IPS DF 19.7 (cell line): ENCODE measurements around the gene PLPPR3.
"Not testable (repeated sequence)": the region's sequence is repeated elsewhere in the genome, so short reads cannot be mapped to it uniquely, and the experiment has no call there.

ENCODE experiments used
- DNase-seq: peaks from one replicate; pipeline ENCODE4 v3.0.0-alpha.2; 2013; ENCODE audit warnings: low read depth, low spot score

Gene PLPPR3

DNA sequence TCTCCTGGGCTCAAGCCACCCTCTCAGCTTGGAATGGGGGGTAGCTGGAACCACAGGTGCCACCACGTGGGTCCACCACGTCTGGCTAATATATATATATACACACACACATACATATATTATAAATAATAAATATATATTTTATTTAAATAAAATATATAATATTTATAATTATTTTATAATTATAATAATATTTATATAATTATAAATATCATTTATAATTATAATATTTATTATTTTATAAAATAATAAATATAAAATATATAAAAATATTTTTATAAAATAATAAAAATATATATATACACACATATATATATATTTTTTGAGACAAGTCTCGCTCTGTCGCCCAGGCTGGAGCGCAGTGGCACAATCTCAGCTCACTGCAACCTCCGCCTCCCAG, 32.8 kb upstream of the PLPPR3 start:
- DNase-seq = no peak

DNA sequence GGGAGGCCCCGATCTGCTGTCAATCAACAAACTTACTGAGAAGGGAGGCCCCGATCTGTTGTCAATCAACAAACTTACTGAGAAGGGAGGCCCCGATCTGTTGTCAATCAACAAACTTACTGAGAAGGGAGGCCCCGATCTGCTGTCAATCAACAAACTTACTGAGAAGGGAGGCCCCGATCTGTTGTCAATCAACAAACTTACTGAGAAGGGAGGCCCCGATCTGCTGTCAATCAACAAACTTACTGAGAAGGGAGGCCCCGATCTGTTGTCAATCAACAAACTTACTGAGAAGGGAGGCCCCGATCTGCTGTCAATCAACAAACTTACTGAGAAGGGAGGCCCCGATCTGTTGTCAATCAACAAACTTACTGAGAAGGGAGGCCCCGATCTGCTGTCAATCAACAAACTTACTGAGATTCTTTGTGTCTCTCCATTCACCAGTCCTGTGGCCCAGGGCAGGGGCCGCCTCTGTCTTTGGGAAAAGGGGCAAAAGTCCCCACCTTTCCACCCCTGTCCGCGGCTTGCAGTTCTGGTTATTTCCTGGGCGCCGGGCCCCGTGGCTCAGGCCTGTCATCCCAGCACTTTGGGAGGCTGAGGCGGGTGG, 32.0 kb upstream of the PLPPR3 start:
- not testable (repeated sequence) for DNase-seq

DNA sequence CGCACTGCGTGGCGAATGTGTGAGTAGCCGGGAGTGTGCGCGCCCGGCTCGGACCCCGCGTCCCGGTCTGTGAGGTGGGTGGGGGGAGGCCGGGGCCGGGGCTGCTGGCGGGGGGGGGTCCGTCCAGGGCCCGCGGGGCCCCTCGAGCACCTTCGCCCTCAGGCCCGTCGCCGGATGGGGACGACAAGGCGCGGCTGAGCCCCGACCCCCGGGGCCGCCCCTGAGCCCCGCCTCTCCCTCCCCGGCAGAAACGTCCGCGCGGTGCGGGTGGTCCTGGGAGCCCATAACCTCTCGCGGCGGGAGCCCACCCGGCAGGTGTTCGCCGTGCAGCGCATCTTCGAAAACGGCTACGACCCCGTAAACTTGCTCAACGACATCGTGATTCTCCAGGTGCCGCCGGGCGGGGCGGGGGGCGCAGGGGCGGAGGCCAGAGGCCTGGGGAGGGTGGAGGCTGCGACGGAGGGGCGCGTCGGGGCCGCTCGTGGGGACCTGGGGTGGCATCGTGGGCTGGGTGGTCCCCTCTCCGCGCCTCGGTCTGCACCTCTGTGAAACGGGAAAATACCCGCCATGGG, 31.3 kb upstream of the PLPPR3 start:
- no peak for DNase-seq

DNA sequence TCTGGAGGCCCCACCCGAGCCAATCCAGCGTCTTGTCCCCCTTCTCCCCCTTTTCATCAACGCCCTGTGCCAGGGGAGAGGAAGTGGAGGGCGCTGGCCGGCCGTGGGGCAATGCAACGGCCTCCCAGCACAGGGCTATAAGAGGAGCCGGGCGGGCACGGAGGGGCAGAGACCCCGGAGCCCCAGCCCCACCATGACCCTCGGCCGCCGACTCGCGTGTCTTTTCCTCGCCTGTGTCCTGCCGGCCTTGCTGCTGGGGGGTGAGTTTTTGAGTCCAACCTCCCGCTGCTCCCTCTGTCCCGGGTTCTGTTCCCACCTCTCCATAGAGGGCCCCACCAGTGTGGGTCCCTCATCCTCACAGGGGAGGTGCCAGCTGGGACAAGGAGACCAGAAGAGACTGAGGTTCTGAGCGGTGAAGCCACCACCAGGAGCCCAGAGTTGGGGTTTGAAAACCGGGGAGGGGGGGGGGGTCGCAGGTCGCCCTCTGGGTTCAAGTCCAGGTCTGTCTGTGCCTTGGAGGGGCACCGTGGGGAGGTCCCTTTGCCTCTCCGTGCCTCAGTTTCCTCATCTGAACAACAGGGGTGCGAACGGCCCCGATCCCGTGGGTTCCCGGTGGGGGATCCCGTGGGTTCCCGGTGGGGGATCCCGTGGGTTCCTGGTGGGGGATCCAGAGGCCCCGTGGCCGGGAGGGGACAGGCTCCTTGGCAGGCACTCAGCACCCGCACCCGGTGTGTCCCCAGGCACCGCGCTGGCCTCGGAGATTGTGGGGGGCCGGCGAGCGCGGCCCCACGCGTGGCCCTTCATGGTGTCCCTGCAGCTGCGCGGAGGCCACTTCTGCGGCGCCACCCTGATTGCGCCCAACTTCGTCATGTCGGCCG, 30.6 kb upstream of the PLPPR3 start, which contains the start of gene ELANE:
Gene ELANE (plus strand): TSS at position 168 of the 878 bp plus-strand sequence. CDS start 26 bp downstream, at position 194.
- DNase-seq = no peak

DNA sequence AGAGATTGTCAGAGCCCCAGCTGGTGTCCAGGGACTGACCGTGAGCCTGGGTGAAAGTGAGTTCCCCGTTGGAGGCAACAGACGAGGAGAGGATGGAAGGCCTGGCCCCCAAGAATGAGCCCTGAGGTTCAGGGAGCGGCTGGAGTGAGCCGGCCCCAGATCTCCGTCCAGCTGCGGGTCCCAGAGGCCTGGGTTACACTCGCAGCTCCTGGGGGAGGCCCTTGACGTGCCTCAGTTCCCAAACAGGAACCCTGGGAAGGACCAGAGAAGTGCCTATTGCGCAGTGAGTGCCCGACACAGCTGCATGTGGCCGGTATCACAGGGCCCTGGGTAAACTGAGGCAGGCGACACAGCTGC, 29.2 kb upstream of the PLPPR3 start:
- no peak for DNase-seq

DNA sequence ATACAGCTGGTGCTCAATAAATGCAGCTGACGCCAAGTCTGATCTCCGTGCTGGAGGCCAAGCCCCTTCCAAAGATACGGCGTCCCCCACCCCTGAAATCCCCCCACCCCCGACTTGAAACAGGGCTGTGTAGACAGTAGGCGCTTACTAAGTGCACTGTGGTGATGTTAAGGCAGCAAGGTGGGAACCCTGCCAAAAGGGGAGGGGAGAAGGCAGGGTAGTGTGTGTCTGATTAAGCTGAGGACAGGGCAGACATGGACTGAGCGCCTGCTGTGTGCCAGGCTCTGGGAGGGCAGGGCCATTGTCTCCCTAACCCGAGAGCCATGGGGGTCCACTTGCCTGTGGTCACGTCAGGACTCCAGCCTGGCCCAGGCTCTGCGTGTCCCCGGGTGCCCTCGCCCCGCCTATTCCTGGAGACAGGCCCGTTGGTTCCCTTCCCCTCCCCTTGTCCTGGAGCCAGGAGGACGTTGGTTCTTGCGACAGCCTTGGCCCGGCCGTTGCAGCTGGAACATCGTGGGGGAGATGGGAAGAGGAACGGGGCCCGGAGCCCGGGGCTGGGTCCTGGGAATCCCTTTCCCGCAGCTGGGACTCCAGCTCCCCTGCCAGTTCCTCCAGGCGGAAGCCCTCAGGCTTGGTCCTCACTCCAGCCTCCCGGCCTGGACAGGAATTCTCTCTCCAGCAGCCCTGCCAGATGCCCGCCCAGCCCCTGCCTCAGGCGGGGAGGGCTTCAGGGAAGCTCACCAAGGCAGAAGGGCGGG, 28.6 kb upstream of the PLPPR3 start:
- DNase-seq = no peak

GRCh38 chr19:849195-849594, 27.4 kb upstream of the PLPPR3 start:
- DNase-seq = not testable (repeated sequence)

DNA sequence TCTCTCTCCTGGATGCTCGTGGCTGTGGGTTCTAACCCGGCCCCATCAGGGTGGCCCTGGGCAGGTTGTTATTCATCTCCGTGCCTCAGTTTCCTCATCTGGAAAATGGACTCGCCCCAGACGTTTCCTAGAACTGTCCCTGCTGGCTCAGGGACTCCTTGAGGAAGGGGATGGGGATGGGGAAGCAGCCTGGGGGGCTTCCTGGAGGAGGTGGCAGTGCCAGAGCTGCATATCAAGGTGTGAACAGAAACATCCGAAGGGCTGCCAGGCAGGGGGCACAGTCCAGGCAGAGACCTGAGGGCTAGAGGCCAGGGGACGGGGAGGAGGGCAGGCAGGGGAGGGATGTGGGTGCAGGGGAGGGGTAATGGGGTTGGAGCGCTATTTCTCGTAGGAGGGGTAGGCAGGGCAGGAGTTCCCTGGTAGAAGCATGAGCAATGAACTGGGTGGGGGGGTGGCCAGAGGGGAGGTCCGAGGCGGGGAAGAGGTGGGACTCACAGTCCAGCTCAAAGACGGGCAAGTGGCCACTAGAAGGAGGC, 26.7 kb upstream of the PLPPR3 start:
- no peak for DNase-seq

DNA sequence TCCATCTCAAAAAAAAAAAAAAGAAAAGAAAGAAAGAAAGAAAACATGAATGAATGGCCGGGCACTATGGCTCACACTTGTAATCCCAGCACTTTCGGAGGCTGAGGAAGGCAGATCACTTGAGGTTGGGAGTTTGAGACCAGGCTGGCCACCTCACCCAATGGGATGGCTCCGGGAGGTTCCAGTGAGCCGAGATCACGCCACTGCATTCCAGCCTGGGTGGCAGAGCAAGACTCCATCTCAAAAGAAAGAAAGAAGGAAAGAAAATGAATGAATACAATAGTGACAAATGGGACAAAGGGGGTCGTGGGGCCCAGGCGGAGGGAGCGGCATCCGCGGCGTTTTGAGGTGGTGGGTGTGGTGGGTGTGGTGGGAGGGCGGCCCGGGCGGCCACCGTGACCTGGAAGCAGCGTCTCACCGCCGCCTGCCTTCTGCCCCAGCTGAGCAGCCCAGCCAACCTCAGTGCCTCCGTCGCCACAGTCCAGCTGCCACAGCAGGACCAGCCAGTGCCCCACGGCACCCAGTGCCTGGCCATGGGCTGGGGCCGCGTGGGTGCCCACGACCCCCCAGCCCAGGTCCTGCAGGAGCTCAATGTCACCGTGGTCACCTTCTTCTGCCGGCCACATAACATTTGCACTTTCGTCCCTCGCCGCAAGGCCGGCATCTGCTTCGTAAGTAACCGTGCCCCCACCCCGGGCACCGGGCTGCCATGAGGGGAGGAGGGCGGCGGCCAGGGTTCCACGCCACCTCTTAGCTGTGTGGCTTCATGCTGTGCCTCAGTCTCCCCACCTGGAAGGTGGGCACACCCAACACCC, 24.2 kb upstream of the PLPPR3 start:
- no peak for DNase-seq

DNA sequence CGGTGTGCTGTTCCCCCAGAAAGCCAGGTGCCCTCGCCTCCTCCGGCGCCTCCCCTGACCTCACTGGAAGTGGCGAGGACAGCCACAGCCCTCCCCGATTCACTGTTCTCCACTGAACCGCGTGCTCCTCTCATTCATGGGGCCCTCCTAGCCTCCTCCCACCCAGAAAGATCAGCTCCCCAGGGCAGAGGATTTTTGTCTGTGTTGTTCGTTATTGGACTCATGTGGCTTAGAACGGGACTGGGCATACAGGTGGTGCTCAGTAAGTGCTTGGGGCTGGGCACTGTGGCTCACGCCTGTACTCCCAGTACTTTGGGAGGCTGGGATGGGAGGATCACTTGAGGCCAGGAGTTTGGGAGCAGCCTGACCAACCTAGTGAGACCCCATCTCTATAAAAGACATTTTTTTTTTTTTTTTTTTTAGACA, 22.8 kb upstream of the PLPPR3 start:
- DNase-seq = no peak

DNA sequence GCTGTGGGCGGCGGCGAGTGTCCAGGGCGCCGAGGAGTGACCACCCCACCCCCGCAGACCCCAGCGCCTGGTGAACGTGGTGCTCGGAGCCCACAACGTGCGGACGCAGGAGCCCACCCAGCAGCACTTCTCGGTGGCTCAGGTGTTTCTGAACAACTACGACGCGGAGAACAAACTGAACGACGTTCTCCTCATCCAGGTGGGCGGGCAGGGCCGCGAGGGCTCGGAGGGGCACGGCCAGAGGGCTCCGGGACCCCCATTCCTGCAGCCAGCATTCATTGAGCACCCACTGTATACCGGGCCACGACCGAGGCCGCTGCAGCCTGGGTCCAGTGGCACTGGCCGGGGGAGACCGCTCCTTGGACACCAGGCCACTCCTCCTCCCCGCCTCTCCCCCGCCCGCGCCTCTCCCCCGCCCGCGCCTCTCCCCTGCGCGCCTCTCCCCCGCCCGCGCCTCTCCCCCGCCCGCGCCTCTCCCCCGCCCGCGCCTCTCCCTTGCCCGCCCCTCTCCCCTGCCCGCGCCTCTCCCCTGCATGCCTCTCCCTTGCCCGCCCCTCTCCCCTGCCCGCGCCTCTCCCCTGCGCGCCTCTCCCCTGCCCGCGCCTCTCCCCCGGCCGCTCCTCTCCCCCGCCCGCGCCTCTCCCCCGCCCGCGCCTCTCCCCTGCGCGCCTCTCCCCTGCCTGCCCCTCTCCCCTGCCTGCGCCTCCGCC, 22.2 kb upstream of the PLPPR3 start:
- no peak for DNase-seq

DNA sequence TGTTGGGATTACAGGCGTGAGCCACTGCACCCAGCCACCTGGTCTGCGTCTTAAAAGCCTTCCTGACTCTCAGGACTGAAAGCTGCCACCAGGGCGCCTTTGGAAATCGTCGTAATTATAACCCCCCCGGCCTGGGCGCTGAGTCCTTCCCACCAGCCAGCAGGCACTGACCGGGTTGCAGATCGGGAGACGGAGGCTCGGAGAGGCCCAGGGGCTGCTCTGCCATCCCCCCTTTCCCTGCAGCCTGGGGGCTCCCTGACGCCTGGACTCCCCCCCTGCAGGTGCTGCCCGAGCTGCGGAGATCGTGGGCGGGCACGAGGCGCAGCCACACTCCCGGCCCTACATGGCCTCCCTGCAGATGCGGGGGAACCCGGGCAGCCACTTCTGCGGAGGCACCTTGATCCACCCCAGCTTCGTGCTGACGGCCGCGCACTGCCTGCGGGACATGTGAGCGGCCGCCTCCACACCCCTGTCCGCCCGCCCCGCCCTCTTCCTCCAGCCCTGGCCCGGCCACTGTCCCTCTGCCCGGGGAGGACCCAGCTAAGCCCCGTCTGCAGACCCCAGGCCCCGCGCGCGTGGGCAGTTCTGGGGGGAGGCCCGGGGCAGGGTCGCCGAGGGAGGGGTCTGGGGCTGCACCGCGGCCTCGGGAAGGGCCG, 21.6 kb upstream of the PLPPR3 start:
- no peak for DNase-seq

DNA sequence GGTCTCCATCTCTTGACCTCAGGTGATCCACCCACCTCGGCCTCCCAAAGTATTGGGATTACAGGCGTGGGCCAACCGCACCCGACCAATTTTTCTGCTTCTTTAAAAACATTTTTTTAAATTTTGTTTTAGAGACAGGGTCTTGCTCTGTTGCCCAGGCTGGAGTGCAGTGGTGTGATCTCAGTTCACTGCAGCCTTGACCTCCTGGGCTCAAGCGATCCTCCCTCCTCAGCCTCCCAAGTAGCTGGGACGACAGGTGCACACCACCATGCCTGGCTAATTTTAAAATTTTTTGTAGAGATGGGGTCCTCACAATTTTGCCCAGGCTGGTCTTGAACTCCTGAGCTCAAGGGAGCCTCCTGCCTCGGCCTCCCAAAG, 21.0 kb upstream of the PLPPR3 start:
- not testable (repeated sequence) for DNase-seq

DNA sequence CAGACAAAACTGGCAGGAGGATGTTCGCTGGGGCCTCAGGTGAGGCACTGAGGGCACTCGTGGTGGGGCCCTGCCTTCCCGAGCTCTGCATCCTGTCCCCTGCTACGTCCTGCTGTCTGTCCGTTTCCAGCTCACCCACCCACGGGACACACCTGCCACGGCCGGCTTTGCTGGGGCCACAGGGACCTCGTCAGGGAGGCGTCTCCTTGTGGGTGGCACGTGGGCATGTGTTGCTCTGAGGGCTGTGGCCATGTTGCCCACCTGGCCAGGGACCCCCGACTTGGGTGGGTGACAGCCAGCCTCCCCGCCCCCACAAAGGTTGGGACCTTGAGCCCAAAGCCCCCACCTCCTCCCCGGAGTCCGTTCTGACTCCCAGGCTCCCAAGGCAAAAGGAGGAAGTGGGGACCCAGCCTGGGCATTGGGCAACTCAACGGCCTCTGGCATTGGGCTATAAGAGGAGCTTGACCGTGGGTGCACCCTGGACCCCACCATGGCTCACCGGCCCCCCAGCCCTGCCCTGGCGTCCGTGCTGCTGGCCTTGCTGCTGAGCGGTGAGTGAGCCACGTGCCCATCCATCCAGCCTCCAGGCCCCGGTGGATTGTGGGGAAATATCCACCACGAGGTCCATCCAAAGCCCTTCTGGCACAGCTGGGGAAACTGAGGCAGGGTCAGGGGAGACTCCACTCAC, 18.9 kb upstream of the PLPPR3 start, which contains the start of gene PRTN3:
Gene PRTN3 (plus strand): TSS at position 481 of the 688 bp plus-strand sequence. CDS start 10 bp downstream, at position 491.
- DNase-seq = no peak

- no peak for DNase-seq
Measured at GRCh38 chr19:835210-835810, 13.6 kb upstream of the PLPPR3 start.

DNA sequence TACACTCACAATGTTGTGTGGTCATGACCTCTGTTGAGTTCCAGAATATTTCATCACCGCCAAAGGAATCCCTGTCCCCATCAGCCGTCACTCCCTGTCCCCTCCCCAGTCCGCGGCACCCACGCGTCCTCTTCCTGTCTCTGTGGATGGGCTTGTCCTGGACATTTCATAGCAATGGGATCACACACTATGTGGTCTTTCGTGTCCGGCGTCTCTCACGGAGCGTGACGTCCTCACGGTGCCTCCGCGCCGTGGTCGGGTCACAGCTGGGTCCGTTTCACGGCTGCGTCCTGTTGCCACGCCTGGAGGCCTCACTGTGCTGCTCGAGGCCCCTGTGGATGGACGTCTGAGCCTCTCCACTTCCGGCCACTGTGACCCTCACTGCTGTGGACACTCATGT, 12.5 kb upstream of the PLPPR3 start:
- DNase-seq = no peak

GRCh38 chr19:831407-832369, 9.9 kb upstream of the PLPPR3 start:
- DNase-seq = no peak
